Measurements from ENCODE around the gene CATSPER4. TPM values are rescaled to one million over a fixed set of nuclear protein-coding genes. Genes with fewer than 3 reads are reported as not detected.
"Not testable (repeated sequence)": the region's sequence is repeated elsewhere in the genome, so short reads cannot be mapped to it uniquely, and the experiment has no call there.

The CATSPER4 gene
- total RNA-seq, 1 donor from 2014 or later: not detected

- Histone ChIP-seq H3K4me1 (peaks cover 5% of the 10 kb centered on the region), H3K27ac (no peak overlapping the region), H3K36me3 (no peaks in the 10 kb centered on the region), H3K9me3 (no peaks in the 10 kb centered on the region), H3K4me3 (no peak overlapping the region), H3K27me3 (ENCODE audit: low read depth) (no peaks in the 10 kb centered on the region)
- TF ChIP-seq, protein P1, sequence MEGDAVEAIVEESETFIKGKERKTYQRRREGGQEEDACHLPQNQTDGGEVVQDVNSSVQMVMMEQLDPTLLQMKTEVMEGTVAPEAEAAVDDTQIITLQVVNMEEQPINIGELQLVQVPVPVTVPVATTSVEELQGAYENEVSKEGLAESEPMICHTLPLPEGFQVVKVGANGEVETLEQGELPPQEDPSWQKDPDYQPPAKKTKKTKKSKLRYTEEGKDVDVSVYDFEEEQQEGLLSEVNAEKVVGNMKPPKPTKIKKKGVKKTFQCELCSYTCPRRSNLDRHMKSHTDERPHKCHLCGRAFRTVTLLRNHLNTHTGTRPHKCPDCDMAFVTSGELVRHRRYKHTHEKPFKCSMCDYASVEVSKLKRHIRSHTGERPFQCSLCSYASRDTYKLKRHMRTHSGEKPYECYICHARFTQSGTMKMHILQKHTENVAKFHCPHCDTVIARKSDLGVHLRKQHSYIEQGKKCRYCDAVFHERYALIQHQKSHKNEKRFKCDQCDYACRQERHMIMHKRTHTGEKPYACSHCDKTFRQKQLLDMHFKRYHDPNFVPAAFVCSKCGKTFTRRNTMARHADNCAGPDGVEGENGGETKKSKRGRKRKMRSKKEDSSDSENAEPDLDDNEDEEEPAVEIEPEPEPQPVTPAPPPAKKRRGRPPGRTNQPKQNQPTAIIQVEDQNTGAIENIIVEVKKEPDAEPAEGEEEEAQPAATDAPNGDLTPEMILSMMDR (IDR thresholded peaks at IDR 0.05): no peak
- intact Hi-C loops (cut with DNase I): no loop called here
- no peak for DNase-seq
- ATAC-seq: no peak
These were observed 30.0 kb downstream of the CATSPER4 start for GRCh38 chr1:26220199-26220912.

DNA sequence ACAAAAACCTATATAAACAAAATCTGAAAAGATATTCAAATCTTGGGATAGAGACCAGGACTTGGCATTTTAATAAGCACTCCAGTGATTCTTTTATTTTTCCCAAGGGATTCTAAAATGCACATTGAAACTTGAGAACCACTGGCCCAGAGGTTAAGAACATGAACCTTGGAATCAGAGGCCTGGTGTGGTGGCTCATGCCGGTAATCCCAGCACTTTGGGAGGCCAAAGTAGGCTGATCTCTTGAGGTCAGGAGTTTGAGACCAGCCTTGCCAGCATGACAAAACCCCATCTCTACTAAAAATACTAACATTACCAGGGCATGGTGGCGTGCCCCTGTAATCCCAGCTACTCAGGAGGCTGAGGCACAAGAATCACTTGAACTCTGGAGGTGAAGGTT is 30.7 kb downstream of the CATSPER4 start:
- Histone ChIP-seq H3K9me3 (no peaks in the 10 kb centered on the region), H3K27ac (no peak overlapping the region), H3K4me3 (no peak overlapping the region), H3K36me3 (no peaks in the 10 kb centered on the region), H3K27me3 (ENCODE audit: low read depth) (peaks cover 5% of the 10 kb centered on the region), H3K4me1 (peaks cover 11% of the 10 kb centered on the region)
- intact Hi-C loops (cut with DNase I): no loop called here
- no peak for ATAC-seq
- TF ChIP-seq, protein P1 (IDR thresholded peaks at IDR 0.05): no peak
- DNase-seq: no peak

- intact Hi-C loops (cut with DNase I): no loop called here
- DNase-seq: no peak
- no peaks in the 10 kb centered on the region for H3K9me3 ChIP-seq
- peaks cover 11% of the 10 kb centered on the region for H3K27me3 ChIP-seq (ENCODE audit: low read depth)
- no peak overlapping the region for H3K27ac ChIP-seq
- no peak for ATAC-seq
- TF ChIP-seq, protein P1 (IDR thresholded peaks at IDR 0.05): no peak
- peak overlapping the region; percentile 49 for H3K4me3 ChIP-seq
- H3K36me3 ChIP-seq: no peaks in the 10 kb centered on the region
- peaks cover 13% of the 10 kb centered on the region for H3K4me1 ChIP-seq
These were observed 34.2 kb downstream of the CATSPER4 start for GRCh38 chr1:26224606-26225005.

DNA sequence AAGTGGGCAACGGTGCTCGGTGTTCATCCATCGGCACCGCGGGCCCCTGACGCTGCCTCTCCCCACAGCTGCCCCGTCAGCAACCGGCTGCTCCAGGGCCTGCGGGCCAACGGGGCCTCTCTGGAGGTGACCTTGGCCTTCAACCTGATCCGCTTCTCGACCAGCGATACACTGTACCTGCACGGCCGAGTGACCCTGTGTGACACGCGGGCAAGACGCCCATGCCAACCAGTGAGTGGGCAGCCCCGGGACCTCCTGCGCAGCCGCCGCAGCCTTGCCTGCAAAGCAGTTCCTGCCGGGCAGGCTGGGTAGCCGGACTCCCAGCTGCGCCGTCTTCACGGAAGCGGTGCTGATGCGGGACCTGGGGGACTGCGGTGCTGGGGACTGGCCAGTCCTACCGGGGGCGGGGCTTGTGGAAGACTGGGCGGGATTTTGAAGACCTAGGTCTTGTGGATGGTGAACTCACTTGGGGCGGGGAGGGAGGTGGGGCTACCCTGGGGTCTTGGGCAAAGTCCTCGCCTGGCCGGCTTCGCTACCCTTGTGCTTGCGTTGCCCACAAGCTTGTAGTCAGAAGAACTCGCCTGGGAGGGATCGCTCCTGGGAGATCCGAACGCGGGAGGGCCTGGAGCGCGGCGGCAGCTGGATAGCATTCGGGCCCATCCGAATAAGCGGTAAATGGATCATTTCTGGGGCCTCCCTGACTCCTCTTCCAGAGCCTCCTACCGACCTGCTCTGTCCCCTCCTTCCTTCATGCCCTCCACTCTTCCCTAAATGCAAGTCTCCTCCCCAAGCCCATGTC is 34.8 kb downstream of the CATSPER4 start:
- H3K27ac ChIP-seq: no peak overlapping the region
- H3K9me3 ChIP-seq: no peaks in the 10 kb centered on the region
- DNase-seq (peak; percentile 78), ATAC-seq (peak; percentile 89 to 92)
- H3K36me3 ChIP-seq: no peaks in the 10 kb centered on the region
- TF ChIP-seq, protein P1 (IDR thresholded peaks at IDR 0.05): no peak
- intact Hi-C loops (cut with DNase I): no loop called here
- peaks cover 11% of the 10 kb centered on the region for H3K27me3 ChIP-seq (ENCODE audit: low read depth)
- H3K4me3 ChIP-seq: peak overlapping the region; percentile 49
- peaks cover 13% of the 10 kb centered on the region for H3K4me1 ChIP-seq

GRCh38 chr1:26230682-26231081 is 40.3 kb downstream of the CATSPER4 start:
- H3K9me3 ChIP-seq; H3K27ac ChIP-seq; intact Hi-C loops (cut with DNase I); H3K36me3 ChIP-seq; H3K4me3 ChIP-seq; DNase-seq; ATAC-seq: not testable (repeated sequence)
- H3K27me3 ChIP-seq (ENCODE audit: low read depth): peaks cover 10% of the 10 kb centered on the region
- peaks cover 12% of the 10 kb centered on the region for H3K4me1 ChIP-seq
